Subcutaneous abdominal adipose tissue (tissue), 5 donors: ENCODE data around the gene SPATA7.

Experiments used
- H3K27ac ChIP-seq: one replicate; pipeline ENCODE4 v1.7.0; 2013; ENCODE audit warnings: low read depth, mild to moderate bottlenecking, inconsistent platforms, low read length, moderate library complexity
- H3K27me3 ChIP-seq, 5 donors: one replicate each; pipeline ENCODE4 v1.7.0; 2013; ENCODE audit warnings: low read length in 5 of 5, inconsistent platforms in 1 of 5; ENCODE audit not compliant: control insufficient read depth in 5 of 5, insufficient read depth in 4 of 5
- H3K36me3 ChIP-seq, 5 donors: one replicate each; pipeline ENCODE4 v1.7.0; 2013; ENCODE audit warnings: low read length in 5 of 5; ENCODE audit not compliant: control insufficient read depth in 5 of 5, insufficient read depth in 5 of 5
- H3K4me1 ChIP-seq, 5 donors: one replicate each; pipeline ENCODE4 v1.7.0; 2013; ENCODE audit warnings: low read length in 5 of 5, mild to moderate bottlenecking in 3 of 5, moderate library complexity in 1 of 5; ENCODE audit not compliant: control insufficient read depth in 5 of 5, insufficient read depth in 5 of 5
- H3K4me3 ChIP-seq, 5 donors: one replicate each; pipeline ENCODE4 v1.7.0; 2013; ENCODE audit warnings: low read length in 5 of 5, low read depth in 1 of 5
- H3K9ac ChIP-seq, 5 donors: one replicate each; pipeline ENCODE4 v1.7.0; 2013; ENCODE audit warnings: low read length in 5 of 5, mild to moderate bottlenecking in 4 of 5, moderate library complexity in 3 of 5
- H3K9me3 ChIP-seq, 5 donors: one replicate each; pipeline ENCODE4 v1.7.0; 2013; ENCODE audit warnings: low read length in 5 of 5; ENCODE audit not compliant: control insufficient read depth in 5 of 5
- donor health status: healthy.
- donor health status: healthy.
- donor health status: healthy.
- donor health status: healthy.
- donor health status: healthy.

Gene SPATA7

GRCh38 chr14:88478931-88479330 is 93.5 kb downstream of the SPATA7 start:
- no peak overlapping the region for H3K27ac ChIP-seq
- no peaks in the 10 kb centered on the region for H3K27me3 ChIP-seq
- peaks cover 0 to 10% (median 10%) of the 10 kb centered on the region in 5 donors for H3K4me1 ChIP-seq
- no peak overlapping the region for H3K4me3 ChIP-seq
- H3K36me3 ChIP-seq, result peaks cover 14 to 78% (median 47%) of the 10 kb centered on the region in 5 donors
- H3K9me3 ChIP-seq, result peaks cover 0 to 4% (median 0%) of the 10 kb centered on the region in 5 donors
- no peak overlapping the region for H3K9ac ChIP-seq

DNA sequence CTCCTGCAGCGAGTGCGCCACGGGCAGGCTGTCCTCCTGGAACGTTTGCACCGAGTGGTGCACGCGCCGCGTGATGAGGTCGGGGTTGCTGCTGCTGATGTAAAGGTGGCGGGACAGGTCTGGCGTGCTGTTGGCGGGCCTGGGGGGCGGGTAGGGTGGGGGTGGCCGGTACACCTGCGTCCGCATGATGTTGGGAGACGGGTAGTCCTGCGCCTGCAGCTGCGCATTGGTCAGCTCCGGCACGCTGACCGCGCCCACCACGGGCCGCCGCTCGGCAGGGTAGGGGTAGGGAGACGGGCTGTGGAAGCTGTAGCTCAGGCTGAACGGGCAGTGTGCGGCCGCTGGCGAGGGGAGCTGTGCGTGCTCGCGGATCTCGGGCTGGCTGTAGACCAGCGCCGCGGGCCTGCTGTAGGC is 94.1 kb downstream of the SPATA7 start:
- Histone ChIP-seq H3K27me3 (no peaks in the 10 kb centered on the region), H3K9me3 (peaks cover 0 to 4% (median 0%) of the 10 kb centered on the region in 5 donors), H3K36me3 (peaks cover 17 to 84% (median 52%) of the 10 kb centered on the region in 5 donors), H3K27ac (no peak overlapping the region), H3K4me3 (no peak overlapping the region), H3K9ac (no peak overlapping the region), H3K4me1 (peaks cover 0 to 10% (median 10%) of the 10 kb centered on the region in 5 donors)

- peaks cover 16 to 87% (median 63%) of the 10 kb centered on the region in 5 donors for H3K36me3 ChIP-seq
Measured at GRCh38 chr14:88481059-88481458, 95.6 kb downstream of the SPATA7 start.

GRCh38 chr14:88481794-88482193 is 96.3 kb downstream of the SPATA7 start:
- no peak overlapping the region for H3K27ac ChIP-seq
- H3K4me3 ChIP-seq, result no peak overlapping the region
- peaks cover 0 to 10% (median 10%) of the 10 kb centered on the region in 5 donors for H3K4me1 ChIP-seq
- H3K27me3 ChIP-seq, result no peaks in the 10 kb centered on the region
- no peak overlapping the region for H3K9ac ChIP-seq
- H3K36me3 ChIP-seq, result peaks cover 16 to 81% (median 64%) of the 10 kb centered on the region in 5 donors
- H3K9me3 ChIP-seq, result peaks cover 0 to 4% (median 0%) of the 10 kb centered on the region in 5 donors

More at GRCh38 chr14:88481059-88481458, 95.6 kb downstream of the SPATA7 start:
- no peaks in the 10 kb centered on the region for H3K27me3 ChIP-seq
- H3K9me3 ChIP-seq, result peaks cover 0 to 4% (median 0%) of the 10 kb centered on the region in 5 donors
- no peak overlapping the region for H3K9ac ChIP-seq
- no peak overlapping the region for H3K27ac ChIP-seq
- H3K4me3 ChIP-seq, result no peak overlapping the region
- peaks cover 0 to 10% (median 10%) of the 10 kb centered on the region in 5 donors for H3K4me1 ChIP-seq

DNA sequence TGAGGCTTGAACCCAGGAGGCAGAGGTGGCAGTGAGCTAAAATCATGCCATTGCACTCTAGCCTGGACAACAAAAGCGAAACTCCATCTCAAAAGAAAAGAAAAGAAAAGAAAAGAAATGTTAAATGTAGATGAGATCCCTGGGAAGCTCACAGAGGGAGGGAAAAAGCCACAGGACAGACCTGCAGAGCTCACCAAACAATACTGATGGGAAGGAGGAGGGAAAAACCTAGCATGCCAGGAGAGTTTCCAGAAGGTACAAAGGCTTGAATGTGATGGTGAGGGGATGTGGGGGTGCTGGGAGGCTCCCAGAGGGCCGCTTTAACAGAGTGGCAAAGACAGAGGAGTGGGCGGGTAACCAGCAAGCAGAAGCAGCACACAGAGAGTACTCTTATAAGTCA is 97.1 kb downstream of the SPATA7 start:
- Histone ChIP-seq H3K9me3 (peaks cover 0 to 4% (median 0%) of the 10 kb centered on the region in 5 donors), H3K9ac (no peak overlapping the region), H3K27ac (no peak overlapping the region), H3K4me1 (peaks cover 0 to 10% (median 10%) of the 10 kb centered on the region in 5 donors), H3K27me3 (no peaks in the 10 kb centered on the region), H3K36me3 (peaks cover 16 to 75% (median 62%) of the 10 kb centered on the region in 5 donors), H3K4me3 (no peak overlapping the region)
